Measurements from ENCODE around the gene SAMD7.

SAMD7 gene

GRCh38 chr3:169911272-169911671 is at the start of gene SAMD7:
SAMD7 (plus strand) TSS chr3:169911572; CDS start chr3:169919499, 7,927 bp downstream.
- DNase-seq (ENCODE audit: low read depth): no peak

- no peak for DNase-seq (ENCODE audit: low read depth)
Observed at GRCh38 chr3:169861871-169862270, 49.5 kb upstream of the SAMD7 start.

GRCh38 chr3:169863458-169863899 is 47.9 kb upstream of the SAMD7 start:
- peak; percentile 36 for DNase-seq (ENCODE audit: low read depth)

GRCh38 chr3:169864270-169864669 is 47.1 kb upstream of the SAMD7 start:
- no peak for DNase-seq (ENCODE audit: low read depth)

GRCh38 chr3:169865176-169865767 is 46.1 kb upstream of the SAMD7 start:
- DNase-seq (ENCODE audit: low read depth): no peak

- no peak for DNase-seq (ENCODE audit: low read depth)
Observed at GRCh38 chr3:169867584-169868210, 43.7 kb upstream of the SAMD7 start.

GRCh38 chr3:169868369-169868768 is 43.0 kb upstream of the SAMD7 start:
- no peak for DNase-seq (ENCODE audit: low read depth)

GRCh38 chr3:169869484-169870220 is 41.7 kb upstream of the SAMD7 start, which contains the start of gene LRRC31:
LRRC31 (minus strand) TSS chr3:169869935; CDS start chr3:169869807, 128 bp downstream.
- DNase-seq (ENCODE audit: low read depth): no peak

GRCh38 chr3:169871129-169871886 is 40.1 kb upstream of the SAMD7 start:
- DNase-seq (ENCODE audit: low read depth): no peak

- DNase-seq (ENCODE audit: low read depth): no peak
Observed at GRCh38 chr3:169879013-169879557, 32.3 kb upstream of the SAMD7 start.

GRCh38 chr3:169879845-169880575 is 31.4 kb upstream of the SAMD7 start:
- DNase-seq (ENCODE audit: low read depth): no peak

GRCh38 chr3:169880576-169881250 is 30.7 kb upstream of the SAMD7 start:
- DNase-seq (ENCODE audit: low read depth): no peak

GRCh38 chr3:169886671-169887070 is 24.7 kb upstream of the SAMD7 start:
- DNase-seq (ENCODE audit: low read depth): peak; percentile 36

GRCh38 chr3:169891886-169892285 is 19.5 kb upstream of the SAMD7 start:
- DNase-seq (ENCODE audit: low read depth): no peak

GRCh38 chr3:169894110-169894509 is 17.3 kb upstream of the SAMD7 start:
- DNase-seq (ENCODE audit: low read depth): no peak

GRCh38 chr3:169895072-169895471 is 16.3 kb upstream of the SAMD7 start:
- DNase-seq (ENCODE audit: low read depth): no peak

GRCh38 chr3:169897284-169897683 is 14.1 kb upstream of the SAMD7 start:
- DNase-seq (ENCODE audit: low read depth): no peak

- DNase-seq (ENCODE audit: low read depth): no peak
Observed at GRCh38 chr3:169901453-169901852, 9.9 kb upstream of the SAMD7 start.

- no peak for DNase-seq (ENCODE audit: low read depth)
Observed at GRCh38 chr3:169905404-169905803, 6.0 kb upstream of the SAMD7 start.

- DNase-seq (ENCODE audit: low read depth): no peak
Observed at GRCh38 chr3:169907476-169907875, 3.9 kb upstream of the SAMD7 start.

GRCh38 chr3:169907944-169908343 is 3.4 kb upstream of the SAMD7 start:
- DNase-seq (ENCODE audit: low read depth): no peak

Data from stromal cell of bone marrow (primary cell).